IPS-18a (cell line): ENCODE measurements around the gene ADRB1.

Source experiments
- H3K27ac ChIP-seq: one replicate; pipeline ENCODE4 v1.5.1; 2013; ENCODE audit warnings: low read length
- H3K27me3 ChIP-seq: one replicate; pipeline ENCODE4 v1.6.1; 2013; ENCODE audit warnings: mild to moderate bottlenecking, low read length; ENCODE audit not compliant: control insufficient read depth, insufficient read depth
- H3K36me3 ChIP-seq: one replicate; pipeline ENCODE4 v1.6.1; 2013; ENCODE audit warnings: low read depth, low read length; ENCODE audit not compliant: control insufficient read depth
- H3K4me1 ChIP-seq: one replicate; pipeline ENCODE4 v1.6.1; 2013; ENCODE audit warnings: low read depth, low read length; ENCODE audit not compliant: control insufficient read depth
- H3K4me3 ChIP-seq: one replicate; pipeline ENCODE4 v1.5.1; 2013; ENCODE audit warnings: low read length
- H3K9ac ChIP-seq: one replicate; pipeline ENCODE4 v1.6.1; 2013; ENCODE audit warnings: mild to moderate bottlenecking, low read length, moderate library complexity
- H3K9me3 ChIP-seq: one replicate; pipeline ENCODE4 v1.6.1; 2013; ENCODE audit warnings: low read depth, low read length; ENCODE audit not compliant: control insufficient read depth

ADRB1 gene

DNA sequence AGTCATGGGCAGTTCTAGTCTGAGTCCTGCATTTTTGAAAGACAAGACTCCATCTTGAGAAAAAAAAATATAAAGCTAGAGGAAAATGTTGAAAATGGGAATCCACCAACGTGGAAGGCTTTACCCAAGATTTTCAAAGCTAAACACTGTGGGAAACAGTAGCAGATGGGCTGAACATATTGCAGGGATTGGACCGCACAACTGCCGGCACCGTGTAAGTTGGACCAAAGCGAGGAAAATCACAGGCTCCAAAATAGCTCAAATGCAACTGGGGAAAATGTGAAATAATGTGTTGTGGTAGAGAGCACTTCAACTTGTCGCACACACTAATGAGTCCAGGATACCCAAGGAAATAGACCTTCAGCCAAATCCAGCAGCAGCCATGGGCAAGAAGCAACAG is 26.4 kb upstream of the ADRB1 start:
- H3K27me3 ChIP-seq = no peaks in the 10 kb centered on the region
- no peaks in the 10 kb centered on the region for H3K4me1 ChIP-seq
- H3K9ac ChIP-seq = no peak overlapping the region
- H3K27ac ChIP-seq = no peak overlapping the region
- H3K36me3 ChIP-seq = no peaks in the 10 kb centered on the region
- no peaks in the 10 kb centered on the region for H3K9me3 ChIP-seq
- no peak overlapping the region for H3K4me3 ChIP-seq

GRCh38 chr10:114017873-114018272 is 25.8 kb upstream of the ADRB1 start:
- H3K9me3 ChIP-seq = no peaks in the 10 kb centered on the region
- no peak overlapping the region for H3K4me3 ChIP-seq
- no peak overlapping the region for H3K9ac ChIP-seq
- H3K36me3 ChIP-seq = no peaks in the 10 kb centered on the region
- H3K27ac ChIP-seq = no peak overlapping the region
- no peaks in the 10 kb centered on the region for H3K27me3 ChIP-seq
- H3K4me1 ChIP-seq = no peaks in the 10 kb centered on the region

DNA sequence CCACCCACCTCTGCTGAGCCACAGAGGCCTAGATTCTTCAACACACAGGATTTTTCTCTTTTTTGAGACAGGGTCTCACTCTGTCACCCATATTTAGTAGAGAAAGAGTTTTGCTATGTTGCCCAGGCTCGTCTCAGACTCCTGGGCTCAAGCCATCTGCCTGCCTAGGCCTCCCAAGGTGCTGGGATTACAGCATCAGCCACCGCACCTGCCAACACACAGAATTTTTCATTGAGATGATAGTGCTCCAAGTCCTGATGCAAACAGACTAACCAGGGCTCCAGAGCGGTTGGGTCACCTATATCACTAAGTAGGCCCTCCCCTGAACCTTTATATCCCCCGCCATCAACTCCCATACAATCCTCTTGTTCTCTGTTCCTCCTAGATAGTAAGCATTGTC is 24.4 kb upstream of the ADRB1 start:
- Histone ChIP-seq H3K36me3 (no peaks in the 10 kb centered on the region), H3K27me3 (no peaks in the 10 kb centered on the region), H3K4me3 (no peak overlapping the region), H3K9ac (no peak overlapping the region), H3K9me3 (no peaks in the 10 kb centered on the region), H3K27ac (no peak overlapping the region), H3K4me1 (no peaks in the 10 kb centered on the region)

DNA sequence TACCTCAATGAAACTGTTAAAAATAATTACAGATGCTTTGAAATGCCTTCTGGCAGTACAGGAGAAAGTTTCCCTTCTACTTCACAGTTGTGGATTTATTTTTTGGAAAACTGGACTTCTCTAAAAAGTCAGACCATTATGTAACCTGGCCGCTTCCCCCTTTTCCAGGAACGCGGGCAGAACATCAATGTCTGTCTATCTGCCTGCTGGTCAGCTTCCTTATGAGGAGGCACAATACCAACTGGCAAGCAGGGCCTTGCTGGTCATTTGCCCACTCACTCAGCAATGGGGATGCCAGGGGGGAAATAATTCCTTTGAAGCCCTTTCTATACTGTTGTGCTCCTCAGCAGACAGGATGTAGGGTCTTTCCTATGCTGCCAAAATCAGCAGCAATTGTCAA is 22.5 kb upstream of the ADRB1 start:
- H3K27ac ChIP-seq = no peak overlapping the region
- no peaks in the 10 kb centered on the region for H3K4me1 ChIP-seq
- no peaks in the 10 kb centered on the region for H3K9me3 ChIP-seq
- H3K27me3 ChIP-seq = no peaks in the 10 kb centered on the region
- H3K36me3 ChIP-seq = no peaks in the 10 kb centered on the region
- H3K4me3 ChIP-seq = no peak overlapping the region
- no peak overlapping the region for H3K9ac ChIP-seq

- Histone ChIP-seq H3K9me3 (no peaks in the 10 kb centered on the region), H3K36me3 (no peaks in the 10 kb centered on the region), H3K4me3 (no peak overlapping the region), H3K27me3 (no peaks in the 10 kb centered on the region), H3K4me1 (no peaks in the 10 kb centered on the region), H3K27ac (no peak overlapping the region), H3K9ac (no peak overlapping the region)
Observed at GRCh38 chr10:114021717-114022680, 21.7 kb upstream of the ADRB1 start.

DNA sequence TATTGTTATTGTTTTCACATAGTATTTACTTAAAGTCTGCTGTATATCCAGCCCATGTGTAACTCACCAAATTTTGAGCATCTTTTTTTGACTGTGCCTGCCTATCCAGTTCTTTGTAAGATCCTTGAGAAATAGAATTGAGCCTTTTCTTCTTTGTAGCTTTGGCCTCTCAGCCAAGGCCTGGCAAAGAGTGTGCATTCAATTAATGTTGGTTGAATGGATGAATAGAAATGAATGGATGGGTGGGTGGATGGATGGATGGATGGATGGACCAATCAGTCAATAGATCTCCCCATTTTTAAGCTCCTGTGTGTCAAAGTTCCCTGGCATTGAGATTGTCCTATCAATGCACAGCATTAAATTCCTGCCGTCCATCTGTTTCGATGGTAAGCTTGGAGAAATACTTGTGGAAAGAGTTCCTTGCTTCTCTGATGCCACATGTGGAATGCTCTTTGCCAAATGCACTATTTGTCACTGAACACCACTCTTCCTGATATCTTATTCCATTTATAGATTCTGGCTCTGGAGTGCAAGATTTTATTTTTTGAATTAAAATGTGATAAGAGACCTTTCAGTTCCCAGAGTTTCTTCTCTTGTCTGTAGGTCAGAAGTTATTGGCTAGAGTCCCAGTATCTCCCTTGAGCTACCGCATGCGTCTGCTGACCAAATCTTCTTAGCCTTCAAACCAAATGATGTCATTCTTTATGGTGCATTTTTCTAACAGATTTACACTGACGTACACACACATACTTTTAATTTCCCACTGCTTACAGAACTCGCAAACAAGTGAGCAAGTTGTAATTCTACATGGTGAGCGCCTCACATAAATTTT is 20.7 kb upstream of the ADRB1 start:
- H3K9ac ChIP-seq = no peak overlapping the region
- H3K9me3 ChIP-seq = no peaks in the 10 kb centered on the region
- H3K27me3 ChIP-seq = no peaks in the 10 kb centered on the region
- no peaks in the 10 kb centered on the region for H3K4me1 ChIP-seq
- no peak overlapping the region for H3K4me3 ChIP-seq
- H3K27ac ChIP-seq = no peak overlapping the region
- no peaks in the 10 kb centered on the region for H3K36me3 ChIP-seq

GRCh38 chr10:114024876-114025610 is 18.6 kb upstream of the ADRB1 start:
- no peaks in the 10 kb centered on the region for H3K27me3 ChIP-seq
- no peaks in the 10 kb centered on the region for H3K36me3 ChIP-seq
- H3K9me3 ChIP-seq = no peaks in the 10 kb centered on the region
- no peak overlapping the region for H3K9ac ChIP-seq
- H3K4me1 ChIP-seq = no peaks in the 10 kb centered on the region
- no peak overlapping the region for H3K4me3 ChIP-seq
- H3K27ac ChIP-seq = no peak overlapping the region

GRCh38 chr10:114025611-114026130 is 18.0 kb upstream of the ADRB1 start:
- no peak overlapping the region for H3K4me3 ChIP-seq
- H3K4me1 ChIP-seq = no peaks in the 10 kb centered on the region
- no peak overlapping the region for H3K9ac ChIP-seq
- H3K9me3 ChIP-seq = no peaks in the 10 kb centered on the region
- H3K36me3 ChIP-seq = no peaks in the 10 kb centered on the region
- H3K27ac ChIP-seq = no peak overlapping the region
- no peaks in the 10 kb centered on the region for H3K27me3 ChIP-seq

DNA sequence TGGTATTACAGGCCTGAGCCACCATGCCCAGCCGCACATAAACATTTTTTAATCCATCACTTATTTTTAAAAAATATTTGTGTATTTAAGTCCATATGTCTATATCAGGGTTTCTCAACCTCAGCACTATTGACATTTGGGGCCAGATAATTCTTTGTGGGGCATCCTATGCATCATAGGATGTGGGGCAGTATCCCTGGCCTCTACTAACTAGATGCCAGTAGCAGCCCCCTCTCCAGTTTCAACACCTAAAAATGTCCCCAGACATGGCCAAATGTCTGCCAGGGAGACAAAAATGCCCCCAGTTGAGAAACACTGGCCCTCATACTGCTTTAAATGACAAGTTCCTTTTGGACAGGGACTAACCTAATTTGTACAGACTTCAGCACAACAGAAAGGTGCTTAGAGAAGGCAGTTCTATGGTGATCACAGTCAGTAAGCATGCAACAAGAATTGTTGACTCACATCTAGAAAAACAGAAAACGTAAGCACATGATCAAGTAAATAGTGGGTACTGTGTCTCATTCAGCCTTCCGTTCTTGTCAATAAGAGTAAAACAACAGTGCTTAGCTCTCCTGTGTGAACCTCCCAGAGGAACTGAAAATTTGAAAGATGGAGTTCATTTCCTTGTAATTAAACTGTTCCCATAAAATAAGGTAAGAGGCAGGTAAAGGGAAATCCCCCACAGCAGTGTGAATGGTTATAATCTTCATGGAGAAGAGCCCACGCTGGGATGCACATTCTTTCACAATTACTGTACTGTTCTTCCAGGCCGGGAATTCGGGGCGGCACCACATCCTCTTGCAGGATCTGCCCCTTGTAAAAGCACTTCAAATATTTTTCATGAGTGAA is 17.3 kb upstream of the ADRB1 start:
- no peaks in the 10 kb centered on the region for H3K36me3 ChIP-seq
- no peaks in the 10 kb centered on the region for H3K9me3 ChIP-seq
- H3K9ac ChIP-seq = no peak overlapping the region
- H3K4me1 ChIP-seq = no peaks in the 10 kb centered on the region
- no peak overlapping the region for H3K27ac ChIP-seq
- H3K27me3 ChIP-seq = no peaks in the 10 kb centered on the region
- H3K4me3 ChIP-seq = no peak overlapping the region

DNA sequence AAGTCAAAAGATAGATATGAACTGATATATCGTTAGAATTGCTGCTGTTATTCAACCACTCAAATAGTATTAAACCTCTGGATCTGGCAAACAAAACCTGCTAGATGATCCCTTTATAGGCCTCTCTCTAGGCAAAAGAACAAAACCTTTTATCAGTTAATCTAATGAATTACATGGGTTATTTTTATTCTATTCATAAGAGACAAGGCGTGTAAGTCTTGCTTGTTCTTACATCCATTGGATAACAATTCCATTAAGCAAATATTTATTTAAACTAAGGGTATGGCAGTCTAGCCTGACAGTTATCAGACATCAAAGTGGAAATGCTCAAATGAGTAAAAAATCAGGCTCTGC is 16.6 kb upstream of the ADRB1 start:
- Histone ChIP-seq H3K9ac (no peak overlapping the region), H3K4me1 (no peaks in the 10 kb centered on the region)

More for the DNA sequence above, 16.6 kb upstream of the ADRB1 start:
- H3K27me3 ChIP-seq = no peaks in the 10 kb centered on the region
- H3K27ac ChIP-seq = no peak overlapping the region
- no peaks in the 10 kb centered on the region for H3K36me3 ChIP-seq
- H3K9me3 ChIP-seq = no peaks in the 10 kb centered on the region
- no peak overlapping the region for H3K4me3 ChIP-seq
